CD4-positive, CD25-positive, alpha-beta regulatory T cell (primary cell): ENCODE data around the gene LST1. TPM values are rescaled to one million over a fixed set of nuclear protein-coding genes. Genes with fewer than 3 reads are reported as not detected.
A peak's percentile ranks its signal among the peaks of the same experiment; 100 is the strongest.
"Not testable (repeated sequence)": the region's sequence is repeated elsewhere in the genome, so short reads cannot be mapped to it uniquely, and the experiment has no call there.

Experiments
- ATAC-seq, 2 donors: fragments of 150-1000 bp; cut with Tn5 transposase; one replicate each; pipeline ENCODE4 v1.10.0; 2021; ENCODE audit warnings: low read depth in 2 of 2, moderate number of reproducible peaks in 2 of 2, moderate library complexity in 1 of 2
- DNase-seq, 3 donors: peaks; one replicate each; pipeline versions ENCODE4 v3.0.0 to v3.0.0-alpha.2; 2012 to 2022; ENCODE audit warnings: mixed read lengths in 1 of 3
- H3K27ac ChIP-seq: one replicate; pipeline ENCODE4 v1.7.0; 2013; ENCODE audit warnings: mild to moderate bottlenecking, low read length; ENCODE audit not compliant: insufficient read depth, poor library complexity, severe bottlenecking
- H3K27me3 ChIP-seq: one replicate; pipeline ENCODE4 v1.7.0; 2013; ENCODE audit warnings: low read length; ENCODE audit not compliant: control insufficient read depth, insufficient read depth
- H3K36me3 ChIP-seq: one replicate; pipeline ENCODE4 v1.7.0; 2013; ENCODE audit warnings: mild to moderate bottlenecking, low read length, moderate library complexity; ENCODE audit not compliant: control insufficient read depth, insufficient read depth
- H3K4me1 ChIP-seq: 2 replicates; pipeline ENCODE4 v1.7.0; 2013; ENCODE audit warnings: mild to moderate bottlenecking, low read length; ENCODE audit not compliant: insufficient read depth, control insufficient read depth, poor library complexity, severe bottlenecking
- H3K4me3 ChIP-seq: one replicate; pipeline ENCODE4 v1.7.0; 2013; ENCODE audit warnings: low read depth, mild to moderate bottlenecking, low read length, moderate library complexity
- H3K9me3 ChIP-seq, 2 experiments: 1 replicate in 1 of 2; 2 replicates in 1 of 2; pipeline ENCODE4 v1.7.0; 2013; ENCODE audit warnings: low read length in 2 of 2, mild to moderate bottlenecking in 1 of 2, moderate library complexity in 1 of 2; ENCODE audit not compliant: control insufficient read depth in 2 of 2
- H3K27ac Mint-ChIP-seq, 3 donors: one replicate each; pipeline ENCODE4 v1.8.0; 2020 to 2022; ENCODE audit warnings: mild to moderate bottlenecking in 3 of 3, mixed read lengths in 3 of 3, moderate library complexity in 2 of 3
- H3K27me3 Mint-ChIP-seq: one replicate; pipeline ENCODE4 v1.8.0; 2022; ENCODE audit warnings: mild to moderate bottlenecking, mixed read lengths
- H3K36me3 Mint-ChIP-seq: one replicate; pipeline ENCODE4 v1.8.0; 2020; ENCODE audit warnings: mixed read lengths
- H3K4me1 Mint-ChIP-seq, 4 donors: one replicate each; pipeline ENCODE4 v1.8.0; 2020 to 2022; ENCODE audit warnings: mixed read lengths in 4 of 4, mild to moderate bottlenecking in 1 of 4
- H3K4me3 Mint-ChIP-seq, 4 donors: one replicate each; pipeline ENCODE4 v1.8.0; 2020 to 2022; ENCODE audit warnings: mild to moderate bottlenecking in 4 of 4, mixed read lengths in 4 of 4, moderate library complexity in 3 of 4
- H3K9me3 Mint-ChIP-seq, 7 donors: one replicate each; pipeline ENCODE4 v1.8.0; 2020 to 2022; ENCODE audit warnings: mixed read lengths in 7 of 7, mild to moderate bottlenecking in 3 of 7, moderate library complexity in 2 of 7
- polyA plus RNA-seq, 4 donors: library from polyadenylated mRNA; unstranded; fragments of 300-500 nt; fragmentation: Illumina TruSeq; gene quantifications; one replicate each; pipeline ENCODE4 v1.2.3, GENCODE V29; 2021
- total RNA-seq: library from RNA; stranded (reverse); gene quantifications from one replicate; pipeline ENCODE4 v1.2.3, GENCODE V29; 2022

LST1 gene
- total and polyA plus RNA-seq, 5 donors from 2014 or later = 8.0 to 12.9 (median 9.1) TPM

- Mint-ChIP-seq H3K27me3 (peaks cover 5% of the 10 kb centered on the region), H3K4me1 (peaks cover 0 to 56% (median 39%) of the 10 kb centered on the region in 4 donors), H3K36me3 (peaks cover 10% of the 10 kb centered on the region), H3K9me3 (no peaks in the 10 kb centered on the region), H3K4me3 (peak overlapping the region in 3 of 4 donors; percentile 26 to 84 (median 77)), H3K27ac (peak overlapping the region in 1 of 3 donors; percentile 96)
- Histone ChIP-seq H3K36me3 (peaks cover under 1% of the 10 kb centered on the region), H3K4me1 (peaks cover 38% of the 10 kb centered on the region), H3K9me3 (no peaks in the 10 kb centered on the region), H3K4me3 (no peak overlapping the region), H3K27me3 (no peaks in the 10 kb centered on the region), H3K27ac (no peak overlapping the region)
- ATAC-seq (no peak), DNase-seq (no peak)
Observed at GRCh38 chr6:31545291-31545690, 40.8 kb upstream of the LST1 start.

GRCh38 chr6:31546339-31546957 is 39.6 kb upstream of the LST1 start, which contains the start of gene ATP6V1G2:
Gene ATP6V1G2, minus strand, starts transcription at chr6:31546608. Its CDS starts 49 bp downstream, at chr6:31546559.
- peak within 1 kb of the TSS; percentile 84 to 98 (median 94) for H3K4me3 Mint-ChIP-seq
- Histone ChIP-seq H3K4me3 (peak within 1 kb of the TSS; percentile 95), H3K27ac (peak within 1 kb of the TSS; percentile 93), H3K36me3 (no peaks in the 10 kb centered on the region), H3K27me3 (no peaks in the 10 kb centered on the region), H3K9me3 (no peaks in the 10 kb centered on the region), H3K4me1 (peaks cover 29% of the 10 kb centered on the region)
- H3K27ac Mint-ChIP-seq = peak within 1 kb of the TSS; percentile 72 to 96 (median 96)
- H3K9me3 Mint-ChIP-seq = no peaks in the 10 kb centered on the region
- DNase-seq = peak; percentile 75 to 91 (median 78)
- H3K4me1 Mint-ChIP-seq = peaks cover 4 to 55% (median 38%) of the 10 kb centered on the region in 4 donors
- peaks cover 4% of the 10 kb centered on the region for H3K36me3 Mint-ChIP-seq
- H3K27me3 Mint-ChIP-seq = peaks cover 5% of the 10 kb centered on the region
- peak; percentile 51 to 58 for ATAC-seq

DNA sequence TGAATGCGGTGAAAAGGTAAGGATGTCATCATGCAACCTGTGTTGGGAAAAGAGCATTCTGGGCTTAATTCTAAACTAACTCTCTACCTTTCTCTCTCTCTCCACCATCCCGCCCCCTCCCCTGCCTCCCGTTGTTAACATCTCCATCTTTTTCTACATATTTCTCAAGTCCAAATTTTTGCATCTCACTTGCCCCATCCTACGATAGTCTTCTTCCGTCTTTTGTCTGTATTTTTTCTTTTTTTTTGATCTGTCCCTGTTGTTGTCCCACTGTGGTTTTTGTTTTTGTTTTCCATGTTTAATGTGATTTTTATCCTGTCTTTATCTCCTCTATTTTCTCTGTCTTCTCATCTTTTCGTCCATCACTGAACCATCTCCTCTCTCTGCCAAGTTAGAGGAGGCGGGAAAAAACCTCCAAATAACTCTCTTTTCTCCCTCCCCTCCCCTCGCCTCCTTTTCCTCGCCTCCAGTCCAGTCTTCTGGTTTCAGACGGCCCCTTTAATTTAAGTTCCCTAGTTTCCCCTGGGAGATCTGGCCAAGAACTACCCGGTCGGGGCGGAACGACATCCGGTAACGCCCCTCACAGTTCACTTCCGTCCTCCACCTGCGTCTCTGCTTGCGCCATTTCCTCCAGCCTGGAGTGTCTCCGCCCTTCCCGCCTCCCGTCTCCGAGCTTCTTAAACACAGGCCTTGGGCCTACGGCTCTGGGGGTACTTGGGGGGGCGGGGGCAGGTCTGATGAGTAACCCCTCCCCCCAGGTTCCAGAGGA is 38.9 kb upstream of the LST1 start, which contains the start of gene NFKBIL1:
NFKBIL1 (plus strand) TSS at position 651 of the 769 bp plus-strand sequence; CDS start at position 738, 87 bp downstream.
- H3K27ac Mint-ChIP-seq = peak within 1 kb of the TSS; percentile 72 to 96 (median 96)
- H3K27me3 Mint-ChIP-seq = peaks cover 5% of the 10 kb centered on the region
- no peaks in the 10 kb centered on the region for H3K27me3 ChIP-seq
- ATAC-seq = peak; percentile 84 to 88
- H3K4me1 ChIP-seq = peaks cover 29% of the 10 kb centered on the region
- H3K9me3 Mint-ChIP-seq = no peaks in the 10 kb centered on the region
- DNase-seq = peak; percentile 86 to 96 (median 86)
- peaks cover 5 to 59% (median 39%) of the 10 kb centered on the region in 4 donors for H3K4me1 Mint-ChIP-seq
- H3K27ac ChIP-seq = peak within 1 kb of the TSS; percentile 93
- H3K9me3 ChIP-seq = no peaks in the 10 kb centered on the region
- peak within 1 kb of the TSS; percentile 84 to 98 (median 94) for H3K4me3 Mint-ChIP-seq
- peak within 1 kb of the TSS; percentile 95 for H3K4me3 ChIP-seq
- no peaks in the 10 kb centered on the region for H3K36me3 ChIP-seq
- H3K36me3 Mint-ChIP-seq = peaks cover 4% of the 10 kb centered on the region

DNA sequence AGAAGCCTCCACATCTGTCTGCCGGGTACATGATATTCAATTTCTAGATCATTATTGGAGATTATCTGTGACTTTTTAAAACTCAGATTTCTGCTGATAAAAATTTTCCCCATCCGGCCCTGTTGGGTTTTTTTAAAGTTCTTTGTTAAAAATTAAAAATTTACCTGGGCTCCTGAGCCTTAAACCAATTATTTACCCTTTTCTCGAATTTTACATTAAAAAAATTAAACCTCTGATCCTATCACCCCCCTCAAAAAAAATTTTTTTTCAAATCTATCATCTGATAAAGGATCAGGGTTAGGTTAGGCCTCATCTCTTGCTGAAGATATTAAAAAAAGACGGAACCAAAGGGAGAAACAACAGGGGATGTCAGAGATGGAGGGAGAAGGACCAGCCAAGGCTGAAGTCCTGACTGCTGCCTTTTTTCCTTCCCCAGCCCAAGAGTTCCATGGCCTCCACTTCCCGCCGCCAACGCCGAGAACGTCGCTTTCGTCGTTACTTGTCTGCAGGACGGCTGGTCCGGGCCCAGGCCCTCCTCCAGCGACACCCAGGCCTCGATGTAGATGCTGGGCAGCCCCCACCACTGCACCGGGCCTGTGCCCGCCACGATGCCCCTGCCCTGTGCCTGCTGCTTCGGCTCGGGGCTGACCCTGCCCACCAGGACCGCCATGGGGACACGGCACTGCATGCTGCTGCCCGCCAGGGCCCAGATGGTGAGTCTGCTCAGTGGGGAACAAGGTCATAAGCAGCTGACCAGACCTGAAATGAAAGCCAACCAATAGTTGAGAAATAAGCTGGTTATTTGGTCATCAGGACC is 38.1 kb upstream of the LST1 start:
- no peak for ATAC-seq
- peaks cover 21% of the 10 kb centered on the region for H3K4me1 ChIP-seq
- H3K9me3 ChIP-seq = no peaks in the 10 kb centered on the region
- H3K4me3 ChIP-seq = peak overlapping the region; percentile 95
- no peak for DNase-seq
- no peaks in the 10 kb centered on the region for H3K27me3 ChIP-seq
- Mint-ChIP-seq H3K4me3 (peak overlapping the region; percentile 84 to 98 (median 94)), H3K27ac (peak overlapping the region in 2 of 3 donors; percentile 96), H3K27me3 (peaks cover 5% of the 10 kb centered on the region), H3K4me1 (peaks cover 5 to 52% (median 35%) of the 10 kb centered on the region in 4 donors), H3K9me3 (no peaks in the 10 kb centered on the region), H3K36me3 (peaks cover 4% of the 10 kb centered on the region)
- H3K36me3 ChIP-seq = no peaks in the 10 kb centered on the region
- H3K27ac ChIP-seq = peak overlapping the region; percentile 93

DNA sequence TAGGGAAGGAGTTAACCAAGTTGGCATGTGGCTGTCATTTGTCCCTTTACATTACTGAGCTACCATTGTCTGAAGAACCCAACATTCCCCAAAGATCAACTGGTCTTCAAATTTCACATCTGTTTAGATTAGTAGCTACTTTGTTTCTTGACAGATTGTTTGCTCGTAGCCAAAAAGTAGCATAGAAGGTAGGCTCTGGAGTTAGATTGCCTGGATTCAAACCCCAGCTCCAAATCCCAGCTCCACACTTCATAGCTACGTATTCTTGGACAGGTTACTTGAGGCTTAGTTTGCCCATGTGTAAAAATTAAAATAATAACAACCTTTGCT is 37.6 kb upstream of the LST1 start:
- Histone ChIP-seq H3K4me1 (peaks cover 19% of the 10 kb centered on the region), H3K4me3 (no peak overlapping the region), H3K9me3 (no peaks in the 10 kb centered on the region), H3K27ac (peak overlapping the region; percentile 93), H3K27me3 (no peaks in the 10 kb centered on the region), H3K36me3 (no peaks in the 10 kb centered on the region)
- H3K9me3 Mint-ChIP-seq = no peaks in the 10 kb centered on the region
- H3K27me3 Mint-ChIP-seq = peaks cover 5% of the 10 kb centered on the region
- H3K36me3 Mint-ChIP-seq = peaks cover 4% of the 10 kb centered on the region
- ATAC-seq (no peak), DNase-seq (no peak)
- peaks cover 5 to 47% (median 30%) of the 10 kb centered on the region in 4 donors for H3K4me1 Mint-ChIP-seq
- peak overlapping the region in 2 of 3 donors; percentile 96 for H3K27ac Mint-ChIP-seq
- peak overlapping the region in 2 of 4 donors; percentile 19 to 83 for H3K4me3 Mint-ChIP-seq

DNA sequence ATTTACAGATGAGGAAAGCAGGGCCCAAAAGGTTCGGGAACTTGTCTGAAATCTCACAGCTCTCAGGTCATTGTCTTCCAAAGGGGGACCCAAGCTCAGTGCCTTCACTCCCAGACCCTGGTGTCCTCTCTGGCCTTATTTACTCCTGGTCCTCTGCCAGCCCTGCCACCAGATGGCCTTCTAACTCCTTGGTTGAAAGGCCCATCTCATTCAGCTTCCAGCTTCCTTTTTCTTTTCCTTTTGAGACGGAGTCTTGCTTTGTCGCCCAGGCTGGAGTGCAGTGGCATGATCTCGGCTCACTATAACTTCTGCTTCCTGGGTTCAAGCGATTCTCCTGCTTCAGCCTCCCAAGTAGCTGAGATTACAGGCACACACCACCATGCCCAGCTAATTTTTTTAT is 34.7 kb upstream of the LST1 start:
- not testable (repeated sequence) for H3K36me3 ChIP-seq, H3K9me3 Mint-ChIP-seq, H3K36me3 Mint-ChIP-seq, ATAC-seq, H3K4me3 ChIP-seq, H3K9me3 ChIP-seq, H3K27me3 Mint-ChIP-seq, H3K27me3 ChIP-seq, H3K27ac ChIP-seq
- peaks cover 21% of the 10 kb centered on the region for H3K4me1 ChIP-seq
- peak; percentile 53 to 79 (median 67) for DNase-seq
- H3K27ac Mint-ChIP-seq = peak overlapping the region in 2 of 3 donors; percentile 72 to 88
- H3K4me1 Mint-ChIP-seq = peaks cover 5 to 53% (median 28%) of the 10 kb centered on the region in 4 donors
- H3K4me3 Mint-ChIP-seq = peak overlapping the region in 2 of 4 donors; percentile 75

DNA sequence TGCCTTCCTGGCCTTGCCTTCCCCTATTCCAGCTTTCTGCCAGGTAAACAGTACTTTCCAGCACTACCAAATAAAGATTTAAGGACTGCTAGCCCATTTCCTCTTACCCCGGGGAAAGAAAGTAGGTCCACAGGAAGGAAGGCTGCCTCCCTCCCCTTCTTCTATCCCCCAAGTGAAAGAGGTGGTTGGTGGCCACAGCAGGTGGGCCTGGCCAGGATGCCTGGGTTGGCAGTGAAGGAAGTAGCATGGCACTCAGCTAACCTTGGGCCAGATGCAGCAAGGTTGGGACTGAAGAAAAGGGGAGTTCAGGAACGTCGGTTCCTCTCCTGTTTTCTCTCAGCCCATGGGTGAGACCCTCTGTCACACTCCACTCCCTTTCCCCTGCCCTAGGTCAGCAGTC is 29.8 kb upstream of the LST1 start:
- H3K4me1 Mint-ChIP-seq = peaks cover 18 to 62% (median 38%) of the 10 kb centered on the region in 4 donors
- H3K27ac ChIP-seq = no peak overlapping the region
- DNase-seq = peak in 1 of 3 donors; percentile 51

More for the DNA sequence above, 29.8 kb upstream of the LST1 start:
- Mint-ChIP-seq H3K27me3 (no peaks in the 10 kb centered on the region), H3K27ac (peak overlapping the region in 2 of 3 donors; percentile 43 to 46), H3K36me3 (peaks cover 7% of the 10 kb centered on the region), H3K4me3 (peak overlapping the region in 1 of 4 donors; percentile 41), H3K9me3 (no peaks in the 10 kb centered on the region)
- peaks cover 50% of the 10 kb centered on the region for H3K4me1 ChIP-seq
- no peaks in the 10 kb centered on the region for H3K27me3 ChIP-seq
- H3K9me3 ChIP-seq = no peaks in the 10 kb centered on the region
- H3K4me3 ChIP-seq = no peak overlapping the region
- ATAC-seq = no peak
- no peaks in the 10 kb centered on the region for H3K36me3 ChIP-seq
